Stimulated activated memory B cell treated with anti-CD40 and anti-IgM and Interleukin-4, amounts not matched to agents 10 μg/mL and 1 μg/mL and 100 μg/mL, for 72 hours (primary cell): ENCODE results near the gene KRTAP10-10.
"Not testable (repeated sequence)": the region's sequence is repeated elsewhere in the genome, so short reads cannot be mapped to it uniquely, and the experiment has no call there.

ENCODE experiments used
- ATAC-seq: fragments of 150-1000 bp; cut with Tn5 transposase; 2 replicates; pipeline ENCODE4 v1.10.0; 2021
- H3K27ac Mint-ChIP-seq: one replicate; pipeline ENCODE4 v1.8.0; 2022; ENCODE audit warnings: mild to moderate bottlenecking, mixed read lengths
- H3K27me3 Mint-ChIP-seq: one replicate; pipeline ENCODE4 v1.8.0; 2022; ENCODE audit warnings: mixed read lengths
- H3K36me3 Mint-ChIP-seq: one replicate; pipeline ENCODE4 v1.8.0; 2022; ENCODE audit warnings: mixed read lengths
- H3K4me1 Mint-ChIP-seq: one replicate; pipeline ENCODE4 v1.8.0; 2022; ENCODE audit warnings: mixed read lengths
- H3K4me3 Mint-ChIP-seq: one replicate; pipeline ENCODE4 v1.8.0; 2022; ENCODE audit warnings: mild to moderate bottlenecking, moderate library complexity, mixed read lengths
- H3K9me3 Mint-ChIP-seq: one replicate; pipeline ENCODE4 v1.8.0; 2022; ENCODE audit warnings: mixed read lengths

KRTAP10-10 gene

DNA sequence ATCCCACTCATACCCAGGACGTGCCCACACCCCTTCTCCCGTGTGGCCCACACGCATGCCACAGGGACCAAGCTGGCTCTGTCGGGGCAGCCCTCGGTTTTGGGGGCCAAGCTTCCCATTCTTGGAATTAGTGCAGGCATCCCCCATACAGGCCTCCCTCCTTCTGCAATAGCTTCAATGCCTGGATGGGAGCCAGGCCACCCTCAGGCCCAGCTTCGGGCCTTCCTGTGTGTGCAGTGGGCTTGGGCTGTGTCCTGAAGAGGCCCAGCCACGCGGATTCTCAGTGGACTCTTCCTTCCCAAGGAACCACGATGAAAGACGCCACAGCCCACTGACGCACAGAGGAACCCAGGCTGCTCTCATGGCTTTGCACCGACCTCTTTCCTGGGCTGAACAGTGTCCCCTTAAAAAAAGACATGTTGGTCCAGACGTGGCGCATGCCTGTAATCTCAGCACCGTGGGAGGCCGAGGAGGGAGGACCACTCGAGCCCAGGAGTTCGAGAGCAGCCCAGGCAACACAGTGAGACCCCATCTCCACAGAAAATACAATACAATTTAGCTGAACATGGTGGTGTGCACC is 12.5 kb downstream of the KRTAP10-10 start:
- ATAC-seq, result no peak
- peaks cover 3% of the 10 kb centered on the region for H3K9me3 Mint-ChIP-seq
- H3K27ac Mint-ChIP-seq, result no peak overlapping the region
- no peaks in the 10 kb centered on the region for H3K4me1 Mint-ChIP-seq
- H3K36me3 Mint-ChIP-seq, result no peaks in the 10 kb centered on the region
- H3K4me3 Mint-ChIP-seq, result no peak overlapping the region
- peaks cover 66% of the 10 kb centered on the region for H3K27me3 Mint-ChIP-seq

DNA sequence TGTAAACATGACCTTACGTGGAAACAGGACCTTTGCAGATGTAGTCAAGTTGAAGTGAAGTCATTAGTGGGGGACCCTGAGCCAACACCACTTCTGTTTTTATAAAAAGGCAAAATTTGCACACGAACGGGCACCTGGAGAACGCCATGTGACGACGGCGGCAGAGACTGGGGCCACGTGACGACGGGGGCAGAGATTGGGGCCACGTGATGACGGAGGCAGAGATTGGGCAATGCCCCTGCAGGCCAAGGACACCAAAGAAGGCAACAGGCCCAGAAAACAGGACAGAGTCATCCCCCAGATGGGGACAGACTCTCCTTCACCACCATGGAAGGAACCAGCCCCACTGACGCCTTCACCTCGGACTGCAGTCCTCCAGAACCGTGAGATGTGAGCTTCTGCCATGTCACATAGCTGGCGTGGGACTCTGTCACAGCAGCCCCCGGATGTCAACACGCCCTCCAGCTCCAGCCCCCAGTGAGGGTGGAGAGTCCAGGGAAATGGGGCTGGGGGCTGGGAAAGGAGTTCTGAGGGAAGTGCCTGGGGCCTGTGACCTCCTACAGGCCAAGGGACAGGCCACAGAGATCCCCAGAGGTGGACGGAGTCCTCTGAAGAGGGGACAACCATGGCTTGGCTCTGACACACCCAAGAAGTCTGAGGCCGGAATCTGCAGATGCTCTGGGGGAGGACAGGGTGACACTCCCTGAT is 13.3 kb downstream of the KRTAP10-10 start:
- Mint-ChIP-seq H3K27me3 (peaks cover 63% of the 10 kb centered on the region), H3K36me3 (no peaks in the 10 kb centered on the region)
- ATAC-seq, result no peak

DNA sequence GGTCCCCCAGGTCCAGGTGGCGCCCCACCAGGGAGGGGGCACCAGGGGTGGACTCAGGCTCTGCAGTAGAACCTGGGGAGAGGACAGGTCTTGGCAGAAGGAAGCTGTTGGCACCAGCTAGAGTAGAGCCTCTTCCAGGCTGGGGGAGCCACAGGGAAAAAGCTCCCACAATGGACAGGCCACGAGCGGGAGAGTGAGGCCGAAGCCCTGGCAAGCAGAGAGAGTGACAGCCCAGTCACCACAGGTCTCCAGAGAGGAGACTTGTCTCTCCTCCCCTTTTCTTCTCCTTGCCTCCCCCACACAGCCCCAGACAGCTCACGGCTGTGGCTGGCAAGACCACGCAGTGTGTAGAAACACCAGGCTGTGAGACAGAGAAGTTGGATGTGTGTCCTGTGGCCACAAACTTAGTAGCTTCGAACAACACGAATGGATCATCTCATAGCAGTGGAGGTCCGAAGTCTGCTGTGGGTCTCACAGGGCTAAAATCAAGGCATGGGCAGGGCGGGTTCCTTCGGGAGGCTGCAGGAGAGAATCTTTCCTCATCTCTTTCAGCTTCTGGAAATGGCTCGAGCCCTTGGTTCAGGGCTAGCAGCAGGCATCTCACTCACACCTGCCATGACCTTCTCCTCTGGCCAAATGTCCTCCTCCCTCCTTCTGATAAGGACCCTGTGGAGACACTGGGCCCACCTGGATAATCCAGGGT is 14.0 kb downstream of the KRTAP10-10 start:
- Mint-ChIP-seq H3K9me3 (no peaks in the 10 kb centered on the region), H3K36me3 (no peaks in the 10 kb centered on the region), H3K27ac (no peak overlapping the region), H3K4me3 (no peak overlapping the region), H3K4me1 (no peaks in the 10 kb centered on the region), H3K27me3 (peaks cover 67% of the 10 kb centered on the region)
- ATAC-seq, result no peak

More for the DNA sequence above, 13.3 kb downstream of the KRTAP10-10 start:
- no peak overlapping the region for H3K4me3 Mint-ChIP-seq
- H3K9me3 Mint-ChIP-seq, result no peaks in the 10 kb centered on the region
- H3K27ac Mint-ChIP-seq, result no peak overlapping the region
- H3K4me1 Mint-ChIP-seq, result no peaks in the 10 kb centered on the region

DNA sequence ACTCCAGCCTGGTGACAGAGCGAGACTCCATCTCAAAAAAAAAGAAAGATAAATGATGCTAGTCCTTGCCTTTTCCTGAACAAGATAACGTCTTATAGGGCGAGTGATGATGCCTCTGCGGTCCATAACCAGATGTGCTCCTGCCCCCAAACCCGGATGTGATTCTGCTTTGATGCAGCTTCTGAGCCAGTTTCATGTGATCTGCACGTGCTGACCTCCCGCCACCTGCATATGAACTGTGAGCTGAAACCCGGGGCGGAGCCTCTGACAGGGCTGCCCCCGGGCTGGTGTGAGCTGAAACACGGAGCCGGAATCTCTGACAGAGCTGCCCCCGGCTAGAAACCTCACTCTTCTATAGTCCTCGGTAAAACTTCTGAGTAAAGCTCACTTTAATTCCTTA is 16.0 kb downstream of the KRTAP10-10 start:
- H3K4me1 Mint-ChIP-seq, result no peaks in the 10 kb centered on the region
- H3K4me3 Mint-ChIP-seq, result no peak overlapping the region
- no peak overlapping the region for H3K27ac Mint-ChIP-seq
- H3K36me3 Mint-ChIP-seq, result no peaks in the 10 kb centered on the region
- no peak for ATAC-seq
- H3K9me3 Mint-ChIP-seq, result peaks cover 9% of the 10 kb centered on the region
- peaks cover 69% of the 10 kb centered on the region for H3K27me3 Mint-ChIP-seq

DNA sequence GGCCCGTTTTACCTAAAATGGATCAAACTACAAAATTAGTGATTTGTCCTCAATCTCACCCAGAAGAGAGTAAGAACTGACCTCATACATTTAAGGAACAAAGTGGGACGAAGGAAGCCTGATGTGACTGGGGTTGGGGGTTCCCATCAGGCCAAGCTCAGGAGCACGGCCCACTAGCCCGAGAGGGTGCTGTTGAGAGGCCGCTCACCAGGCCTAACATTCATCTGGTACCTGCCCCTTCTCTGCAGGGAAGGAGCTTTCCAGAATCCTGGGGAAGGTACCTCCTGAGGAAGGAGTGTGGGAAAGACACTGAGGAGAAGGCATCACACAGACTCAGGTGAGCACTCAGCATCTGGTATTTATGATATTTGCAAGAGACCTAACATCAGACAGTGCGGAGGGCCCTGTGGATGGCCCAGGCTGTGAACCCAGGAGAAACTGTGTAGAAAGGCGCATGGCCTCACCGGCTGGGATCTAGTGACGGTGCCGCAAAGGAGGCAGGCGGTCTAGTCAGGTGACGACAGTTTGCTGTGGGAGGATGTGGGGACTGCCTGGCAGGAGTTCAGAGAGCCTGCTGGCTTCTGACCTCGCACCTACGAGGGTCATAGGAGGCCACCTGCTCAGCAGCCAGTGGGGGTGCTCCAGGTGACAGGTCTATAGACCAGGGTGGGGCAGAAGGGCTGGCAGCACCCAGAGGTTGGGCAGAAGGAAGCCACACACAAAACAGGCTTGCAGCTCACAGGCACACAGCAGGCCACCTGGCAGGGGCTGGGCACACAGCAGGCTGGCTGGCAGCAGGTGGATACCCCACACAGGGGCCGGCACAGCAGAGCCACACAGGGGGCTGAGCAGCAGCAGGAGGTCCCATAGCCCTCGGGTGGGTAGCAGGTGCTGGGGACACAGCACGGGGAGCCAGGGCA is 16.8 kb downstream of the KRTAP10-10 start:
- peaks cover 9% of the 10 kb centered on the region for H3K9me3 Mint-ChIP-seq
- ATAC-seq, result no peak
- H3K36me3 Mint-ChIP-seq, result no peaks in the 10 kb centered on the region
- H3K4me3 Mint-ChIP-seq, result no peak overlapping the region
- H3K27ac Mint-ChIP-seq, result no peak overlapping the region
- peaks cover 70% of the 10 kb centered on the region for H3K27me3 Mint-ChIP-seq
- no peaks in the 10 kb centered on the region for H3K4me1 Mint-ChIP-seq

DNA sequence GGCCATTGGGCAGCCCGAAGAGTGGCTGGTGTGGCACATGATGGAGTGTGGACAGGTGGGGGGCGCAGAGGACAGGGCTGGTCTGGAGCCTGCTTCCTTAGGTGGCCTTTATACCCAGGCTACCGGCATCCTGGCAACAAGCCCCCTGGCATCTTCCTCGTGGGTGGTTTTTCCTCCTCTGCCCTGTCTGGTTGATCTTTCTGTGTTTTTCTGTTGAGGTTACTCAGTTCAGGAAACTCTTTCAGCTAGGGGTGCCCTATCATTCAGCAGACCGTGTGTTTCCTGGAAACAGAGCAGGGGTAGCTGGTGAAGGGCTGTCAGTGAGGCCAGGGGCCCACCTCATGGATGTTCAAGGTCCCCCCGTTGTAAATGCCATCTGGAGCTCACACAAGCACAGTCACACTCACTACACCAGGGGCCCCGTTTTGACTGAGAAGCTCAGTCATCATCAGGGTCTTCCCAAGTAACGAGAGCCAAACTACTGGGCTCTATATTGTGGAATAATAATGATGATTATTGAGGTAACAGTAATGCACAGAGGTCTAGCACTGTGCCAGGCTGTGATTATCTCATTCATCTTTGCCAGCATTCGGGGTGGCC is 17.5 kb downstream of the KRTAP10-10 start, which contains the start of gene KRTAP12-4:
KRTAP12-4 (minus strand) TSS at position 84 of the 600 bp plus-strand sequence; CDS start at position 39, 45 bp downstream.
- no peak within 1 kb of the TSS for H3K27ac Mint-ChIP-seq
- H3K27me3 Mint-ChIP-seq, result peaks cover 72% of the 10 kb centered on the region
- peak; percentile 9 for ATAC-seq
- H3K36me3 Mint-ChIP-seq, result no peaks in the 10 kb centered on the region
- H3K4me1 Mint-ChIP-seq, result no peaks in the 10 kb centered on the region
- H3K4me3 Mint-ChIP-seq, result no peak within 1 kb of the TSS
- peaks cover 9% of the 10 kb centered on the region for H3K9me3 Mint-ChIP-seq

DNA sequence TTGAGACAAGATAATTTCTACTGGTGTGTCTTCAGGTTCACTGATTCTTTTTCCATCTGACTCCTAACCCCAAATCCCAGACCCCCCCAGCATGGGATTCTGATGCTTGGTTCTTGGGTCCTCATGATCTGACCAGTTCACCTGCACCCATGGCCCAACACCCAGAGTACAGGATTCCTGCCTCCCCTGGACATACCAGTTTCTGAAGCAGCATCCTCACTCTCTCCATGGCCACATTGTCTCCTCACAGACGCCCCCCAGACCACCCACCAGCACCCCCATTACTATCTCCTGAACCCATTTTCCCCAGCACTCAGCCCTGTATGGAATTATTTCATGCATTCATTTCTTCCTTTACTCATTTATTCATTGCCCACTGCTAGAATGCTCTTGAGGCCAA is 19.7 kb downstream of the KRTAP10-10 start:
- H3K4me1 Mint-ChIP-seq, result no peaks in the 10 kb centered on the region
- peaks cover 12% of the 10 kb centered on the region for H3K9me3 Mint-ChIP-seq
- H3K27ac Mint-ChIP-seq, result no peak overlapping the region
- H3K27me3 Mint-ChIP-seq, result peaks cover 76% of the 10 kb centered on the region
- no peak overlapping the region for H3K4me3 Mint-ChIP-seq
- peaks cover 5% of the 10 kb centered on the region for H3K36me3 Mint-ChIP-seq
- no peak for ATAC-seq

DNA sequence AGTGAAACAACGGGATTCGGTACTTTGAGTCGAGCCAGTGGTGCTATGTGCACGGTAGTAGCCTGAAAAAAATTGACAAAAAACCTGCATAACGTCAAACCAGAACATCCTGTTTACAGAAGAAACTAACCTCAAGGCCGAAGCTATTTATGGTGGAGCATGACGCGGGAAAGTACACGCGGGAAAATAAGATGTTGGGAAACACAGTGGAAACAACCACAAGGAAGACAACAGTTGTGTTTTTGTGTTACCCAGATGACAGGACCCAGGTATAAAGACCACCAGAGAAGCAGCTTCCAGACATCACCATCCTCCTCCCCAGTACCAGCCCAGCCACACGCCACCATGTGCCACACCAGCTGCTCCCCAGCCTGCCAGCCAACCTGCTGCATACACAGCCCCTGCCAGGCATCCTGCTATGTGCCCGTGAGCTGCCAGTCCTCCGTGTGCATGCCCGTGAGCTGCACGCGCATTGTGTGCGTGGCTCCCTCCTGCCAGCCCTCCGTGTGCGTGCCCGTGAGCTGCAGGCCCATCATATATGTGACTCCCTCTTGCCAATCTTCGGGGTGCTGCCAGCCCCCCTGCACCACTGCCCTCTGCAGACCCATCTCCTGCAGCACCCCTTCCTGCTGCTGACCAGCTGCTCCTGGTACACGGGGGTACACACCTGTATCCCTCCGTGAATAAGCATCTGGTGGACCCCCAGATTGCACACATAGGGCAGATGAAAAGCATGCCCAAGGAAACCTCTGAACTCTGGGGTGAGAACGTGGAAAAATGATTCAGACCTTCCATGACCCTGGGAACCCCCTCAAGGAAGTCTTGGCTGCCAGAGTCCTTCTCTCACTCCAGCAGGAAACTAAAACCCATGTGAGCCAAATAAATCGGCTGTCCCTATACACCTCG is 20.7 kb downstream of the KRTAP10-10 start, which contains the start of gene KRTAP12-3:
KRTAP12-3 (plus strand) TSS at position 298 of the 906 bp plus-strand sequence; CDS start at position 346, 48 bp downstream.
- H3K4me3 Mint-ChIP-seq, result no peak within 1 kb of the TSS
- ATAC-seq, result no peak
- H3K36me3 Mint-ChIP-seq, result peaks cover 5% of the 10 kb centered on the region
- no peak within 1 kb of the TSS for H3K27ac Mint-ChIP-seq
- no peaks in the 10 kb centered on the region for H3K4me1 Mint-ChIP-seq
- H3K27me3 Mint-ChIP-seq, result peaks cover 66% of the 10 kb centered on the region
- peaks cover 17% of the 10 kb centered on the region for H3K9me3 Mint-ChIP-seq

DNA sequence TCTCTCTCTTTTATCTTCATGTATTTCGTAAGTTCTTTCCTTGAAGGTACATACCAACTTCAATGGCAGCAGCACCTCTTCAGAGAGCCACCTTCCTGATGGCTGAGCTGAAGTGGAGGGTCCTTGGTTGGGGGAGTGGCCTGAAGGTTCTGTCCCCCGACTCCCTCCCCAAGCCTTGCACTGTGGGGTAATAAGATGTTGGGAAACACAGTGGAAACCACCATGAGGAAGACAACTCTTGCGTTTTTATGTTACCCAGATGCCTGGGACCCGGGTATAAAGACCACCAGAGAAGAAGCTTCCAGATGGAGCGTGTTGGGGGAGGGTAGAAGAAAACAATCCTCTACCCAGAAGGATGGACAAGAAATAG is 21.4 kb downstream of the KRTAP10-10 start:
- ATAC-seq, result no peak
- H3K9me3 Mint-ChIP-seq, result peaks cover 17% of the 10 kb centered on the region
- no peak overlapping the region for H3K4me3 Mint-ChIP-seq
- no peak overlapping the region for H3K27ac Mint-ChIP-seq
- peaks cover 5% of the 10 kb centered on the region for H3K36me3 Mint-ChIP-seq
- H3K4me1 Mint-ChIP-seq, result no peaks in the 10 kb centered on the region
- peaks cover 60% of the 10 kb centered on the region for H3K27me3 Mint-ChIP-seq

DNA sequence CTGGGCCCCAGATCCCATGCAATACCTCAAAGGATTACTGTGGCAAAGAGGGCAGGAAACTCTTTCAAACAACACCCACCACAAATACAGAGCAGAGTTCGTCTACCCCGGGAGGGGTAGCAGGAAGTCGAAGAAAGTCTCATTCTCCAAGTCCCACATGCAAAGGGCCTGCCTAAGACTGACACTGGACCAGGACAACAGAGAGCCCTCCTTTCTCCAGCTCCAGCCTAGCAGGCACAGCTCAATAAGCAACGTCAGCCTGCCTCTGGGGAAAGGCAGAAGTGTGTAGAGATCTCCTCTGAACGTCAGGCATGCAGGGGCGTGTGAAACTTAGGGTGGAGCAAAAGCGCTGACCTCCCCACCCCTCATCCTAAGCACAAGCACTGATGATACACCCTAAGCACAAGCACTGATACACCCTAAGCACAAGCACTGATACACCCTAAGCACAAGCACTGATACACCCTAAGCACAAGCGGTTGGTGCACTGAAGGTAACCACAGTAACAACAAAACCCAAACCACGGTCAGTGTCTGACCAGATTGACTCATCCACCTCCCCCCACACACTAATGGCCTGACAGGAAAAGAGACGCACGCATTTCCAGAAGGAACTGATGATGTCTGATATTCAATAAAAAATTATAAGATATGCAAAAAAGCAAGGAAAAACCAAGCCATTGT is 21.9 kb downstream of the KRTAP10-10 start:
- Mint-ChIP-seq H3K27ac (no peak overlapping the region), H3K4me1 (no peaks in the 10 kb centered on the region), H3K36me3 (peaks cover 5% of the 10 kb centered on the region), H3K4me3 (no peak overlapping the region), H3K27me3 (peaks cover 54% of the 10 kb centered on the region), H3K9me3 (peaks cover 17% of the 10 kb centered on the region)
- ATAC-seq, result no peak

DNA sequence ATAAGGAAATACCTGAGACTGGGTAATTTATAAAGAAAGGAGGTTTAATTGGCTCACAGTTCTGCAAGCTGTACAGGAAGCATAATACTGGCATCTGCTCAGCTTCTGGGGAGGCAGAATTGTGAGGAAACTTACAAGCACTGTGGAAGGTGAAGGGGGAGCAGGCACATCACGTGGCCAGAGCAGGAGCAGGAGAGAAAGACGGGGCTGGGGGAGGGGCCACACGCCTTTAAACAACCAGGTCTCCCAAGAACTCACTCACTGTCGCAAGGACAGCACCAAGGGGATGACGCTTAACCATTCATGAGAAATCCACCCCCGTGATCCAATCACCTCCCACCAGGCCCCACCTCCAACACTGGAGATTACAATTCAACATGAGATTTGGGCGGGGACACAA is 24.4 kb downstream of the KRTAP10-10 start:
- not testable (repeated sequence) for ATAC-seq, H3K27ac Mint-ChIP-seq, H3K4me1 Mint-ChIP-seq, H3K4me3 Mint-ChIP-seq, H3K36me3 Mint-ChIP-seq
- peaks cover 14% of the 10 kb centered on the region for H3K9me3 Mint-ChIP-seq
- H3K27me3 Mint-ChIP-seq, result peaks cover 58% of the 10 kb centered on the region

DNA sequence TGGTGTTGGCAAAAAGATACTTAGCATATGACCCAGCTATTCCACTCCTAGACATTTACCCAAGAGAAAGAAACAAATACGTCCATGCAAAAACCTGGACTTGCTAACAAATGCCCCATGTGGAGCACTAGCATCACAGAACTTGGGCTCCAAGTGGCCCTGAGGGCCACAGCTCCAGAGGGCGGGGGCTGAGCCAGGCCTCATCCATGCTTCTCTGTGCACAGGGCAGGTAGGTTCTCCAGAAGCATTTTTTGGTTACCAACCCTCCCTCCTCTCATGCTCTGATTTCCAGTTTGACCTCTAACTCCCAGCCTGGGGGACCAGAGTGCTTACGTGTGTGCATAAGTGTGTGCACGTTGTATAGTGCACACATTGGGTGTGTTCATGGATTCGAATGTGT is 27.5 kb downstream of the KRTAP10-10 start:
- no peak overlapping the region for H3K27ac Mint-ChIP-seq
- H3K4me3 Mint-ChIP-seq, result no peak overlapping the region
- H3K27me3 Mint-ChIP-seq, result peaks cover 54% of the 10 kb centered on the region
- H3K36me3 Mint-ChIP-seq, result peaks cover 5% of the 10 kb centered on the region
- H3K9me3 Mint-ChIP-seq, result peaks cover 11% of the 10 kb centered on the region
- ATAC-seq, result no peak
- no peaks in the 10 kb centered on the region for H3K4me1 Mint-ChIP-seq
